Measurements from ENCODE around the gene WDFY2. TPM values are rescaled to one million over a fixed set of nuclear protein-coding genes. Genes with fewer than 3 reads are reported as not detected.

The WDFY2 gene
- total and polyA plus RNA-seq, 2 of the 8 experiments (the other 6 are each of a cell fraction or from before 2014, with no cell fraction given): 13.9 to 29.0 TPM

GRCh38 chr13:51619614-51620013 lies 35.4 kb downstream of the WDFY2 start:
- H4K20me1 ChIP-seq (replicated peaks in 1 of 2; ENCODE audit: control insufficient read depth in 1 of 2, insufficient read depth in 2 of 2, low read length in 2 of 2): peaks cover 1 to 8% of the 10 kb centered on the region in 2 experiments
- H3K56ac ChIP-seq (replicated peaks; ENCODE audit: insufficient read length, low read depth, low read length): no peak overlapping the region
- H3K18ac ChIP-seq (ENCODE audit: extremely low read depth, low read length): no peak overlapping the region
- H3K4ac ChIP-seq (replicated peaks; ENCODE audit: insufficient read length, low read depth, low read length): no peak overlapping the region
- DNase-seq (ENCODE audit: low read depth in 1 of 2, low spot score in 2 of 2) (no peak), FAIRE-seq (no peak)
- no peaks in the 10 kb centered on the region for H3K23me2 ChIP-seq (ENCODE audit: low read depth, low read length)
- H2BK5ac ChIP-seq (ENCODE audit: low read depth, low read length): no peak overlapping the region
- H2BK120ac ChIP-seq (replicated peaks; ENCODE audit: low read depth, low read length): no peak overlapping the region
- H3K79me2 ChIP-seq (ENCODE audit: control insufficient read depth in 1 of 2, insufficient read depth in 2 of 2, low read length in 2 of 2): peaks cover 0 to 96% of the 10 kb centered on the region in 2 experiments; a peak in 3 of 4 replicates
- no peak overlapping the region for H3K9ac ChIP-seq (replicated peaks in 1 of 4; ENCODE audit: extremely low read depth in 1 of 4, low read depth in 3 of 4, low read length in 3 of 4)
- 85% methylated on average over 2 of the region's 2 CpGs; no CpG with 5 or more reads in 1 of the 2 experiments for WGBS, 2 experiments (ENCODE audit: extremely low coverage in 1 of 2, insufficient coverage in 1 of 2, insufficient read length in 1 of 2, insufficient replicate concordance in 2 of 2, low coverage in 1 of 2, low lambda C conversion rate in 2 of 2, missing lambda C conversion rate in 1 of 2)
- no peak overlapping the region for H3K4me3 ChIP-seq (ENCODE audit: extremely low read depth in 1 of 4, insufficient read depth in 2 of 4, low read depth in 3 of 4, low read length in 4 of 4)
- H3K27ac ChIP-seq (ENCODE audit: low read depth, low read length): no peak overlapping the region
- H3K4me1 ChIP-seq (replicated peaks in 1 of 4; ENCODE audit: control insufficient read depth in 3 of 4, insufficient read depth in 4 of 4, low read length in 3 of 4): peaks cover 1 to 18% (median 12%) of the 10 kb centered on the region in 4 experiments
- H3K9me3 ChIP-seq (ENCODE audit: insufficient read depth in 2 of 2, low read depth in 1 of 2, low read length in 1 of 2): no peaks in the 10 kb centered on the region
- H4K5ac ChIP-seq (ENCODE audit: insufficient read length, low read depth, low read length): no peak overlapping the region
- no peak overlapping the region for H4K91ac ChIP-seq (replicated peaks; ENCODE audit: insufficient read length, low read length)
- peaks cover 3% of the 10 kb centered on the region for H3K79me1 ChIP-seq (ENCODE audit: low read depth, low read length)
- ChIA-PET CTCF (ENCODE audit: partially characterized antibody) (interaction anchor here (0.8 kb wide), 1 partner anchor 1046 kb away, joined by 3 read pairs; no protein-coding TSS in a partner anchor), POLR2A (ENCODE audit: partially characterized antibody) (no interaction called here)
- H3K27me3 ChIP-seq (replicated peaks in 1 of 4; ENCODE audit: control insufficient read depth in 3 of 4, extremely low read depth in 1 of 4, insufficient read depth in 3 of 4, low read length in 3 of 4): no peaks in the 10 kb centered on the region
- H3K36me3 ChIP-seq (ENCODE audit: control insufficient read depth in 2 of 4, insufficient read depth in 4 of 4, low read length in 3 of 4): no peaks in the 10 kb centered on the region
- no peak overlapping the region for H2AFZ ChIP-seq (ENCODE audit: low read length)
- no peak overlapping the region for H2BK20ac ChIP-seq (ENCODE audit: low read length)
- H3K23ac ChIP-seq (ENCODE audit: insufficient read length): no peak overlapping the region
- H2BK12ac ChIP-seq (ENCODE audit: low read depth, low read length): no peak overlapping the region
- no peak overlapping the region for H2AK5ac ChIP-seq (ENCODE audit: low read depth, low read length)
- no peak overlapping the region for H3K4me2 ChIP-seq (ENCODE audit: insufficient read depth in 1 of 2, low read depth in 2 of 2, low read length in 2 of 2)
- H2BK15ac ChIP-seq (ENCODE audit: low read length): no peak overlapping the region
- H3K14ac ChIP-seq (ENCODE audit: insufficient read length): no peak overlapping the region
- no peak overlapping the region for H4K8ac ChIP-seq (ENCODE audit: extremely low read depth, insufficient read depth, low read length)
- TF ChIP-seq PHF8 (conservative IDR thresholded peaks at IDR 0.05; ENCODE audit: low read depth, low read length) (no peak), KDM5A (IDR thresholded peaks at IDR 0.05; ENCODE audit: low read length) (no peak)

Measured in H1 (cell line).